H1 (cell line): ENCODE results near the gene MRPL36. TPM values are rescaled to one million over a fixed set of nuclear protein-coding genes. Genes with fewer than 3 reads are reported as not detected.

Experiments used
- CTCF ChIA-PET: fragments of 300-600 bp; sonication (Branson Sonifier 250); formaldehyde crosslinking; loops from one replicate; lab custom pipeline; 2021; ENCODE audit not compliant: partially characterized antibody; lab: Charles Lee
- POLR2A ChIA-PET: fragments of 300-600 bp; sonication (Branson Sonifier 250); formaldehyde crosslinking; loops from one replicate; lab custom pipeline; 2021; ENCODE audit warnings: inconsistent platforms; ENCODE audit not compliant: partially characterized antibody; lab: Charles Lee
- DNase-seq, 2 experiments: peaks; one replicate each; pipeline versions ENCODE4 v3.0.0 to v3.0.0-alpha.2; 2010 to 2022; ENCODE audit warnings: low spot score in 2 of 2, low read depth in 1 of 2, mixed read lengths in 1 of 2
- FAIRE-seq: peaks from 2 replicates; lab custom pipeline; 2011; peaks lifted over from hg19 to GRCh38; lab: Jason Lieb, UNC
- H2AFZ ChIP-seq: 2 replicates; pipeline ENCODE4 v1.8.1; 2012; ENCODE audit warnings: low read length, inconsistent platforms
- H2AK5ac ChIP-seq: 2 replicates; pipeline ENCODE4 v1.6.1; 2013; ENCODE audit warnings: low read depth, low read length
- H2BK120ac ChIP-seq: replicated peaks from 2 replicates; pipeline ENCODE3; 2013; ENCODE audit warnings: low read depth, low read length, inconsistent platforms
- H2BK12ac ChIP-seq: 2 replicates; pipeline ENCODE4 v1.6.1; 2013; ENCODE audit warnings: low read depth, low read length
- H2BK15ac ChIP-seq: 2 replicates; pipeline ENCODE4 v1.6.1; 2013; ENCODE audit warnings: low read length
- H2BK20ac ChIP-seq: 2 replicates; pipeline ENCODE4 v1.6.1; 2013; ENCODE audit warnings: low read length
- H2BK5ac ChIP-seq: 2 replicates; pipeline ENCODE4 v1.6.1; 2013; ENCODE audit warnings: low read depth, low read length
- H3K14ac ChIP-seq: 2 replicates; pipeline ENCODE4 v1.6.1; 2013; ENCODE audit warnings: inconsistent platforms; ENCODE audit not compliant: insufficient read length
- H3K18ac ChIP-seq: 2 replicates; pipeline ENCODE4 v1.6.1; 2013; ENCODE audit warnings: low read length; ENCODE audit errors: extremely low read depth
- H3K23ac ChIP-seq: 2 replicates; pipeline ENCODE4 v1.6.1; 2013; ENCODE audit warnings: inconsistent platforms; ENCODE audit not compliant: insufficient read length
- H3K23me2 ChIP-seq: 2 replicates; pipeline ENCODE4 v1.6.1; 2013; ENCODE audit warnings: low read depth, low read length
- H3K27ac ChIP-seq: 2 replicates; pipeline ENCODE4 v1.6.1; 2011; ENCODE audit warnings: low read depth, low read length, inconsistent platforms
- H3K27me3 ChIP-seq, 4 experiments: replicated peaks in 1 of 4; 1 replicate in 1 of 4; 2 replicates in 3 of 4; pipeline versions ENCODE4 v1.6.1 to v1.8.1; 2011 to 2013; ENCODE audit warnings: low read length in 3 of 4, mild to moderate bottlenecking in 3 of 4, inconsistent platforms in 2 of 4, mixed read lengths in 2 of 4, moderate library complexity in 1 of 4; ENCODE audit not compliant: control insufficient read depth in 3 of 4, insufficient read depth in 3 of 4; ENCODE audit errors: extremely low read depth in 1 of 4
- H3K36me3 ChIP-seq, 4 experiments: 2 replicates each; pipeline versions ENCODE4 v1.6.1 to v1.8.1; 2011 to 2013; ENCODE audit warnings: mild to moderate bottlenecking in 4 of 4, low read length in 3 of 4, moderate library complexity in 2 of 4, control low read depth in 1 of 4, inconsistent platforms in 1 of 4; ENCODE audit not compliant: insufficient read depth in 4 of 4, control insufficient read depth in 2 of 4
- H3K4ac ChIP-seq: replicated peaks from 2 replicates; pipeline ENCODE3; 2013; ENCODE audit warnings: low read length, low read depth, mixed read lengths, inconsistent platforms; ENCODE audit not compliant: insufficient read length
- H3K4me1 ChIP-seq, 4 experiments: replicated peaks in 1 of 4; 1 replicate in 1 of 4; 2 replicates in 3 of 4; pipeline versions ENCODE4 v1.6.1 to v1.8.1; 2011 to 2013; ENCODE audit warnings: low read length in 3 of 4, inconsistent platforms in 2 of 4, mixed read lengths in 1 of 4; ENCODE audit not compliant: insufficient read depth in 4 of 4, control insufficient read depth in 3 of 4
- H3K4me2 ChIP-seq, 2 experiments: 2 replicates each; pipeline versions ENCODE4 v1.6.1 to v1.8.1; 2011 to 2013; ENCODE audit warnings: low read depth in 2 of 2, low read length in 2 of 2, control low read depth in 1 of 2, inconsistent platforms in 1 of 2, mild to moderate bottlenecking in 1 of 2; ENCODE audit not compliant: insufficient read depth in 1 of 2
- H3K4me3 ChIP-seq, 4 experiments: fragments of 200-600, 300-600 bp in 1 of 4; sonication (generic), shearing (Covaris generic), sonication (Bioruptor Twin) in 1 of 4; 2 replicates each; pipeline versions ENCODE4 v1.5.1 to v1.8.1; 2011 to 2016; ENCODE audit warnings: low read length in 4 of 4, low read depth in 3 of 4, control low read depth in 2 of 4, inconsistent platforms in 2 of 4, mild to moderate bottlenecking in 2 of 4, mixed read lengths in 1 of 4, moderate library complexity in 1 of 4; ENCODE audit not compliant: insufficient read depth in 2 of 4; ENCODE audit errors: extremely low read depth in 1 of 4
- H3K56ac ChIP-seq: replicated peaks from 2 replicates; pipeline ENCODE3; 2013; ENCODE audit warnings: low read depth, mild to moderate bottlenecking, mixed read lengths, low read length, inconsistent platforms; ENCODE audit not compliant: insufficient read length
- H3K79me1 ChIP-seq: 2 replicates; pipeline ENCODE4 v1.6.1; 2013; ENCODE audit warnings: low read depth, low read length, control low read depth
- H3K79me2 ChIP-seq, 2 experiments: 2 replicates each; pipeline versions ENCODE4 v1.6.1 to v1.8.1; 2012 to 2013; ENCODE audit warnings: low read length in 2 of 2, mild to moderate bottlenecking in 2 of 2, inconsistent platforms in 1 of 2; ENCODE audit not compliant: insufficient read depth in 2 of 2, control insufficient read depth in 1 of 2
- H3K9ac ChIP-seq, 4 experiments: replicated peaks in 1 of 4; 1 replicate in 1 of 4; 2 replicates in 3 of 4; pipeline versions ENCODE4 v1.6.1 to v1.8.1; 2011 to 2013; ENCODE audit warnings: low read depth in 3 of 4, low read length in 3 of 4, control low read depth in 2 of 4, mild to moderate bottlenecking in 2 of 4, moderate library complexity in 2 of 4, inconsistent platforms in 1 of 4; ENCODE audit errors: extremely low read depth in 1 of 4
- H3K9me3 ChIP-seq, 2 experiments: 2 replicates each; pipeline versions ENCODE4 v1.6.1 to v1.8.1; 2012 to 2013; ENCODE audit warnings: mild to moderate bottlenecking in 2 of 2, moderate library complexity in 2 of 2, control low read depth in 1 of 2, inconsistent platforms in 1 of 2, low read depth in 1 of 2, low read length in 1 of 2, mixed read lengths in 1 of 2; ENCODE audit not compliant: insufficient read depth in 2 of 2
- H4K20me1 ChIP-seq, 2 experiments: replicated peaks in 1 of 2; 2 replicates each; pipeline versions ENCODE3 to v1.8.1; 2011 to 2013; ENCODE audit warnings: inconsistent platforms in 2 of 2, low read length in 2 of 2, mild to moderate bottlenecking in 1 of 2; ENCODE audit not compliant: insufficient read depth in 2 of 2, control insufficient read depth in 1 of 2
- H4K5ac ChIP-seq: 2 replicates; pipeline ENCODE4 v1.6.1; 2013; ENCODE audit warnings: low read length, low read depth, mixed read lengths, inconsistent platforms; ENCODE audit not compliant: insufficient read length
- H4K8ac ChIP-seq: 2 replicates; pipeline ENCODE4 v1.8.0; 2013; ENCODE audit warnings: mild to moderate bottlenecking, moderate library complexity, low read length, inconsistent platforms; ENCODE audit not compliant: insufficient read depth; ENCODE audit errors: extremely low read depth
- H4K91ac ChIP-seq: replicated peaks from 2 replicates; pipeline ENCODE3; 2013; ENCODE audit warnings: low read length, mixed read lengths, inconsistent platforms; ENCODE audit not compliant: insufficient read length
- BACH1 ChIP-seq: IDR thresholded peaks from 2 replicates; pipeline ENCODE4 v1.6.1; 2012; ENCODE audit warnings: low read length, improper control_type of control experiment
- CBX5 ChIP-seq: fragments of 300-800, 300-1000 bp; sonication (generic); IDR thresholded peaks from 2 replicates; pipeline ENCODE4 v1.7.1; 2016; ENCODE audit warnings: antibody characterized with exemption, low read length, low read depth
- CHD1 ChIP-seq: IDR thresholded peaks from 2 replicates; pipeline ENCODE4 v1.6.1; 2012; ENCODE audit warnings: low read depth, low read length, improper control_type of control experiment
- CHD2 ChIP-seq: IDR thresholded peaks from 2 replicates; pipeline ENCODE4 v1.6.1; 2012; ENCODE audit warnings: low read length, improper control_type of control experiment
- GABPA ChIP-seq: IDR thresholded peaks from 2 replicates; pipeline ENCODE4 v1.6.1; 2011; ENCODE audit warnings: mild to moderate bottlenecking, low read length, moderate library complexity, borderline replicate concordance; ENCODE audit not compliant: insufficient read depth
- NANOG ChIP-seq: IDR thresholded peaks from 2 replicates; pipeline ENCODE4 v1.6.1; 2011; ENCODE audit warnings: low read length, low read depth, mild to moderate bottlenecking, inconsistent platforms; ENCODE audit not compliant: insufficient read depth, poor library complexity, severe bottlenecking
- PHF8 ChIP-seq: fragments of 200-600 bp; sonication (generic); conservative IDR thresholded peaks from 2 replicates; pipeline ENCODE4 v1.7.1; 2012; ENCODE audit warnings: low read depth, mild to moderate bottlenecking, inconsistent platforms, low read length, moderate library complexity
- POLR2A ChIP-seq, 2 experiments: IDR thresholded peaks; 1 replicate in 1 of 2; 2 replicates in 1 of 2; pipeline ENCODE4 v1.6.1; 2011; ENCODE audit warnings: low read depth in 2 of 2, low read length in 2 of 2, mild to moderate bottlenecking in 2 of 2; ENCODE audit errors: control extremely low read depth in 1 of 2
- SAP30 ChIP-seq: fragments of 300-600 bp; sonication (generic); IDR thresholded peaks from 2 replicates; pipeline ENCODE4 v1.7.1; 2012; ENCODE audit warnings: low read length, moderate library complexity, mild to moderate bottlenecking, inconsistent platforms; ENCODE audit not compliant: insufficient read depth, insufficient replicate concordance
- SP1 ChIP-seq: IDR thresholded peaks from 2 replicates; pipeline ENCODE4 v1.6.1; 2011; ENCODE audit warnings: low read depth, low read length
- SP4 ChIP-seq: IDR thresholded peaks from 2 replicates; pipeline ENCODE4 v1.6.1; 2012; ENCODE audit warnings: low read length, inconsistent platforms
- WGBS, 2 experiments: shearing (Covaris generic) in 1 of 2; methylation state at CpG; one replicate each; pipeline versions ENCODE4 v1.1.6 to v1.1.7; 2013 to 2015; ENCODE audit warnings: low lambda C conversion rate in 2 of 2, mixed read lengths in 2 of 2, inconsistent platforms in 1 of 2, low coverage in 1 of 2, missing lambda C conversion rate in 1 of 2; ENCODE audit not compliant: insufficient replicate concordance in 2 of 2, insufficient coverage in 1 of 2, insufficient read length in 1 of 2; ENCODE audit errors: extremely low coverage in 1 of 2, missing lambda C conversion rate in 1 of 2; 5-methylcytosine and 5-hydroxymethylcytosine counted together
- polyA plus RNA-seq, 7 experiments: library from polyadenylated mRNA; depleted of rRNA in 3 of 7; stranded (reverse) in 5 of 7; unstranded in 2 of 7; fragments of >200 nt in 5 of 7; fragments of 200-250 nt in 2 of 7; gene quantifications; 1 replicate in 5 of 7; 2 replicates in 1 of 7; 4 replicates in 1 of 7; pipeline versions ENCODE4 v1.2.1 to v1.2.3, GENCODE V29; 2011 to 2013; ENCODE audit warnings: missing spikeins in 2 of 7, mixed read lengths in 2 of 7
- total RNA-seq: library from RNA; stranded (reverse); fragmentation: NEBNext Ultra II Directional; extraction: Animal tissue kit (Norgen Biotek cat#: 25700); gene quantifications from 2 replicates; pipeline ENCODE4 v1.2.1, GENCODE V29; 2021

MRPL36 gene
- total and polyA plus RNA-seq, 2 of the 8 experiments (the other 6 are each of a cell fraction or from before 2014, with no cell fraction given): 56.3 to 81.5 TPM

- Histone ChIP-seq H3K4me2 (no peak overlapping the region), H3K23ac (no peak overlapping the region), H3K56ac (no peak overlapping the region), H3K9me3 (no peaks in the 10 kb centered on the region), H2AK5ac (no peak overlapping the region), H3K27me3 (no peaks in the 10 kb centered on the region), H3K14ac (no peak overlapping the region), H3K4me3 (no peak overlapping the region), H4K8ac (no peak overlapping the region; the same call in 1 of the 2 replicates), H4K5ac (no peak overlapping the region), H3K79me2 (no peaks in the 10 kb centered on the region), H2AFZ (no peak overlapping the region), H3K36me3 (no peaks in the 10 kb centered on the region), H2BK15ac (no peak overlapping the region), H2BK20ac (no peak overlapping the region), H2BK12ac (no peak overlapping the region), H3K27ac (no peak overlapping the region), H3K23me2 (no peaks in the 10 kb centered on the region), H3K79me1 (no peaks in the 10 kb centered on the region), H3K9ac (no peak overlapping the region), H3K18ac (no peak overlapping the region), H3K4me1 (peaks cover 0 to 11% (median 8%) of the 10 kb centered on the region in 4 experiments; a peak in 4 of 7 replicates)
- WGBS, 2 experiments: 82% methylated on average over 8 of the region's 8 CpGs; no CpG with 5 or more reads in 1 of the 2 experiments
- ChIA-PET POLR2A (interaction anchor here (0.7 to 1.4 kb wide), 2 partner anchors 12 to 22 kb away, joined by 3 read pairs; no protein-coding TSS in a partner anchor), CTCF (interaction anchor here (1.8 kb wide), 1 partner anchor 23 kb away, joined by 5 read pairs; no protein-coding TSS in a partner anchor)
- DNase-seq (no peak), FAIRE-seq (no peak)
- TF ChIP-seq PHF8: no peak
- no peak for TF ChIP-seq SAP30
- TF ChIP-seq SP1: no peak
- no peak for TF ChIP-seq GABPA
- no peak for TF ChIP-seq CHD1
- no peak for TF ChIP-seq CBX5
- no peak for TF ChIP-seq BACH1
- no peak for TF ChIP-seq NANOG
- no peak for TF ChIP-seq SP4
- TF ChIP-seq POLR2A (IDR thresholded peaks at IDR 0.05; ENCODE audit: control extremely low read depth in 1 of 2, low read depth in 2 of 2, low read length in 2 of 2): no peak
- no peak for TF ChIP-seq CHD2
- TF ChIP-seq, all 59 proteins: peak for 0
- peaks cover 0 to 3% of the 10 kb centered on the region in 2 experiments for H4K20me1 ChIP-seq
- H4K91ac ChIP-seq: no peak overlapping the region
- H3K4ac ChIP-seq: no peak overlapping the region
- H2BK5ac ChIP-seq: no peak overlapping the region
- H2BK120ac ChIP-seq: no peak overlapping the region
These were observed 14.6 kb downstream of the MRPL36 start for GRCh38 chr5:1785062-1785461.
